HepG2 (cell line): ENCODE measurements around the gene CSNK1D. TPM values are rescaled to one million over a fixed set of nuclear protein-coding genes. Genes with fewer than 3 reads are reported as not detected.

Source experiments
- CAMTA2 ChIP-seq: sonication (generic); formaldehyde crosslinking; IDR thresholded peaks from 2 replicates; pipeline ENCODE4 v1.4.0; 2020; ENCODE audit warnings: mild to moderate bottlenecking, missing genetic modification reagents, borderline replicate concordance
- CC2D1A ChIP-seq: sonication (generic); formaldehyde crosslinking; IDR thresholded peaks from 2 replicates; pipeline ENCODE4 v1.8.1; 2023; ENCODE audit warnings: mild to moderate bottlenecking, missing genetic modification reagents
- DMAP1 ChIP-seq: IDR thresholded peaks from 2 replicates; pipeline ENCODE4 v1.6.1; 2016
- EHMT2 ChIP-seq: fragments of 200-600 bp; sonication (generic); IDR thresholded peaks from 2 replicates; pipeline ENCODE4 v1.7.0; 2017; ENCODE audit warnings: antibody characterized with exemption, low read depth, low read length, borderline replicate concordance
- PREB ChIP-seq: sonication (generic); formaldehyde crosslinking; IDR thresholded peaks from 2 replicates; pipeline ENCODE4 v1.4.0; 2020; ENCODE audit warnings: missing genetic modification reagents
- TBL1XR1 ChIP-seq: fragments of 150-350 bp; IDR thresholded peaks from 2 replicates; pipeline ENCODE4 v1.6.1; 2014; ENCODE audit warnings: borderline replicate concordance, low read length; ENCODE audit not compliant: partially characterized antibody
- ZNF124 ChIP-seq: sonication (generic); formaldehyde crosslinking; IDR thresholded peaks from 2 replicates; pipeline ENCODE4 v1.4.0; 2020; ENCODE audit warnings: missing genetic modification reagents
- ZNF318 ChIP-seq: sonication (generic); formaldehyde crosslinking; IDR thresholded peaks from 2 replicates; pipeline ENCODE4 v1.4.0; 2020; ENCODE audit warnings: mild to moderate bottlenecking, missing genetic modification reagents
- ZNF329 ChIP-seq: sonication (generic); formaldehyde crosslinking; IDR thresholded peaks from 2 replicates; pipeline ENCODE4 v1.9.0; 2021; ENCODE audit warnings: low read depth, mild to moderate bottlenecking, missing genetic modification reagents
- polyA plus RNA-seq, 8 experiments: library from polyadenylated mRNA; depleted of rRNA in 3 of 8; stranded (reverse) in 7 of 8; unstranded in 1 of 8; fragments of >200 nt; fragmentation: Illumina TruSeq in 4 of 8; extraction: Trizol in 4 of 8; gene quantifications; 2 replicates each; pipeline versions ENCODE4 v1.2.1 to v1.2.3, GENCODE V29; 2011 to 2016; ENCODE audit warnings: low read depth in 4 of 8, missing spikeins in 1 of 8, mixed read lengths in 1 of 8; ENCODE audit not compliant: insufficient read depth in 1 of 8
- total RNA-seq, 5 experiments: library from RNA; depleted of rRNA; stranded (reverse); fragments of >200 nt; fragmentation: Illumina TruSeq; extraction: Trizol; gene quantifications; 2 replicates each; pipeline ENCODE4 v1.2.3, GENCODE V29; 2016; ENCODE audit warnings: low read depth in 1 of 5
- TF ChIP-seq, protein P1 (sequence below): sonication (generic); formaldehyde crosslinking; IDR thresholded peaks from 2 replicates; pipeline ENCODE4 v1.4.0; 2020; ENCODE audit warnings: missing genetic modification reagents, borderline replicate concordance
- TF ChIP-seq, protein P2 (sequence below): sonication (generic); formaldehyde crosslinking; IDR thresholded peaks from 2 replicates; pipeline ENCODE4 v1.4.0; 2020; ENCODE audit warnings: missing genetic modification reagents

Gene CSNK1D
- total and polyA plus RNA-seq, 2 of the 13 experiments (the other 11 are each of a cell fraction or from before 2014, with no cell fraction given) = 31.5 to 128 TPM

DNA sequence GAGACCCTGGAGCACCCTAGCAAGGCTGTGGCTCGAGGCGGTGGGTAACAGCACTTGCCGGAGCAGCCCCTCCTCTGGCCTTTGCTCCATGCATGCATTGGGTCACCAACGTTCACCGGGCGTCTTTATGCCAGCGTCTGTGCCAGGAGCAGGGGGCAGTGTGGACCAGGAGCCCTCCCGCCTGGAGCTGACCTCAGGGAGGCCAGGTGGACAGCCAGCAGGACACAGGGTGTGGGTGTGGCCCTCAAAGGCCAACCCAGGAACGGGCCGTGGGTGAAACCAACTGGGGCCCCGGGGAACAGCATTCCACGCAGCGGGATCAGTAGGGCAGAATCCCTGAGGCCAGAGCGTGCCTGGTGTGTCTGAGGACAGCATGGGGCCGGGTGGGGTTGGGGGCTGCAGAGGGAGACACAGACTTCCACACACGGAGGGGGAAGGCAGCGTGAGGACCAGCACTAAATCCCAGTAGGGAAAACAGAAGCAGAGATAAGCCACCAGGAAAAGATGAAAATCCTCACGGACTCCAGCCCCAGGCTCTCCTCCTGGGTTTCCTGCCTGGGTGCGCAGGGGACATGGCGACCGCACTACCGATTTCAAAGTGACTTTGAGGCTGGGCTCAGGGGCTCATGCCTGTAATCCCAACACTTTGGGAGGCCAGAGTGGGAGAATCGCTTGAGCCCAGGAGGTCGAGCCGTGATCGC is 46.8 kb upstream of the CSNK1D start (continued):
- TF ChIP-seq ZNF318 (CRISPR knock-in tag) (no peak), PREB (no peak), TBL1XR1 (no peak), CC2D1A (no peak), ZNF329 (0 out of 2 replicates have a peak, but pooled peaks have one; percentile 40), ZNF124 (CRISPR knock-in tag) (no peak), CAMTA2 (CRISPR knock-in tag) (no peak), DMAP1 (CRISPR knock-in tag) (no peak), EHMT2 (no peak)
- TF ChIP-seq, protein P1, sequence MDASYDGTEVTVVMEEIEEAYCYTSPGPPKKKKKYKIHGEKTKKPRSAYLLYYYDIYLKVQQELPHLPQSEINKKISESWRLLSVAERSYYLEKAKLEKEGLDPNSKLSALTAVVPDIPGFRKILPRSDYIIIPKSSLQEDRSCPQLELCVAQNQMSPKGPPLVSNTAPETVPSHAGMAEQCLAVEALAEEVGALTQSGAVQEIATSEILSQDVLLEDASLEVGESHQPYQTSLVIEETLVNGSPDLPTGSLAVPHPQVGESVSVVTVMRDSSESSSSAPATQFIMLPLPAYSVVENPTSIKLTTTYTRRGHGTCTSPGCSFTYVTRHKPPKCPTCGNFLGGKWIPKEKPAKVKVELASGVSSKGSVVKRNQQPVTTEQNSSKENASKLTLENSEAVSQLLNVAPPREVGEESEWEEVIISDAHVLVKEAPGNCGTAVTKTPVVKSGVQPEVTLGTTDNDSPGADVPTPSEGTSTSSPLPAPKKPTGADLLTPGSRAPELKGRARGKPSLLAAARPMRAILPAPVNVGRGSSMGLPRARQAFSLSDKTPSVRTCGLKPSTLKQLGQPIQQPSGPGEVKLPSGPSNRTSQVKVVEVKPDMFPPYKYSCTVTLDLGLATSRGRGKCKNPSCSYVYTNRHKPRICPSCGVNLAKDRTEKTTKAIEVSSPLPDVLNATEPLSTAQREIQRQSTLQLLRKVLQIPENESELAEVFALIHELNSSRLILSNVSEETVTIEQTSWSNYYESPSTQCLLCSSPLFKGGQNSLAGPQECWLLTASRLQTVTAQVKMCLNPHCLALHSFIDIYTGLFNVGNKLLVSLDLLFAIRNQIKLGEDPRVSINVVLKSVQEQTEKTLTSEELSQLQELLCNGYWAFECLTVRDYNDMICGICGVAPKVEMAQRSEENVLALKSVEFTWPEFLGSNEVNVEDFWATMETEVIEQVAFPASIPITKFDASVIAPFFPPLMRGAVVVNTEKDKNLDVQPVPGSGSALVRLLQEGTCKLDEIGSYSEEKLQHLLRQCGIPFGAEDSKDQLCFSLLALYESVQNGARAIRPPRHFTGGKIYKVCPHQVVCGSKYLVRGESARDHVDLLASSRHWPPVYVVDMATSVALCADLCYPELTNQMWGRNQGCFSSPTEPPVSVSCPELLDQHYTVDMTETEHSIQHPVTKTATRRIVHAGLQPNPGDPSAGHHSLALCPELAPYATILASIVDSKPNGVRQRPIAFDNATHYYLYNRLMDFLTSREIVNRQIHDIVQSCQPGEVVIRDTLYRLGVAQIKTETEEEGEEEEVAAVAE (CRISPR knock-in tag) = 0 out of 2 replicates have a peak, but pooled peaks have one; percentile 51
- TF ChIP-seq, protein P2, sequence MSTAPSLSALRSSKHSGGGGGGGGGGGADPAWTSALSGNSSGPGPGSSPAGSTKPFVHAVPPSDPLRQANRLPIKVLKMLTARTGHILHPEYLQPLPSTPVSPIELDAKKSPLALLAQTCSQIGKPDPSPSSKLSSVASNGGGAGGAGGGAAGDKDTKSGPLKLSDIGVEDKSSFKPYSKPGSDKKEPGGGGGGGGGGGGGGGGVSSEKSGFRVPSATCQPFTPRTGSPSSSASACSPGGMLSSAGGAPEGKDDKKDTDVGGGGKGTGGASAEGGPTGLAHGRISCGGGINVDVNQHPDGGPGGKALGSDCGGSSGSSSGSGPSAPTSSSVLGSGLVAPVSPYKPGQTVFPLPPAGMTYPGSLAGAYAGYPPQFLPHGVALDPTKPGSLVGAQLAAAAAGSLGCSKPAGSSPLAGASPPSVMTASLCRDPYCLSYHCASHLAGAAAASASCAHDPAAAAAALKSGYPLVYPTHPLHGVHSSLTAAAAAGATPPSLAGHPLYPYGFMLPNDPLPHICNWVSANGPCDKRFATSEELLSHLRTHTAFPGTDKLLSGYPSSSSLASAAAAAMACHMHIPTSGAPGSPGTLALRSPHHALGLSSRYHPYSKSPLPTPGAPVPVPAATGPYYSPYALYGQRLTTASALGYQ (CRISPR knock-in tag) = no peak
